Medulla oblongata (tissue), 1 donor: ENCODE results near the gene IFNGR2.
"Not testable (repeated sequence)": the region's sequence is repeated elsewhere in the genome, so short reads cannot be mapped to it uniquely, and the experiment has no call there.

Experiments used
- DNase-seq: peaks from one replicate; pipeline ENCODE4 v3.0.0-alpha.2; 2015; ENCODE audit errors: extremely low spot score

Gene IFNGR2

GRCh38 chr21:33377221-33377920 is 25.8 kb upstream of the IFNGR2 start:
- peak; percentile 40 for DNase-seq

GRCh38 chr21:33378081-33378480 is 25.1 kb upstream of the IFNGR2 start:
- no peak for DNase-seq

GRCh38 chr21:33379934-33380333 is 23.3 kb upstream of the IFNGR2 start:
- peak; percentile 67 for DNase-seq

GRCh38 chr21:33380483-33380998 is 22.7 kb upstream of the IFNGR2 start:
- DNase-seq, result peak; percentile 89

- not testable (repeated sequence) for DNase-seq
Observed at GRCh38 chr21:33381381-33381780, 21.8 kb upstream of the IFNGR2 start.

- peak; percentile 52 for DNase-seq
Observed at GRCh38 chr21:33383056-33383888, 19.9 kb upstream of the IFNGR2 start.

- DNase-seq, result no peak
Observed at GRCh38 chr21:33384841-33385331, 18.3 kb upstream of the IFNGR2 start.

GRCh38 chr21:33386222-33386784 is 16.9 kb upstream of the IFNGR2 start:
- no peak for DNase-seq

- no peak for DNase-seq
Observed at GRCh38 chr21:33387294-33387693, 15.9 kb upstream of the IFNGR2 start.

GRCh38 chr21:33388188-33388587 is 15.0 kb upstream of the IFNGR2 start:
- no peak for DNase-seq

GRCh38 chr21:33390479-33390878 is 12.7 kb upstream of the IFNGR2 start:
- DNase-seq, result no peak

GRCh38 chr21:33391656-33392055 is 11.6 kb upstream of the IFNGR2 start:
- no peak for DNase-seq

GRCh38 chr21:33392284-33392985 is 10.8 kb upstream of the IFNGR2 start:
- DNase-seq, result no peak

GRCh38 chr21:33393348-33393747 is 9.9 kb upstream of the IFNGR2 start:
- no peak for DNase-seq

GRCh38 chr21:33394260-33394659 is 9.0 kb upstream of the IFNGR2 start:
- DNase-seq, result peak; percentile 77

GRCh38 chr21:33395891-33396331 is 7.3 kb upstream of the IFNGR2 start:
- no peak for DNase-seq

GRCh38 chr21:33396436-33396835 is 6.8 kb upstream of the IFNGR2 start:
- DNase-seq, result no peak

GRCh38 chr21:33396951-33397350 is 6.3 kb upstream of the IFNGR2 start:
- DNase-seq, result no peak

- no peak for DNase-seq
Observed at GRCh38 chr21:33397717-33398116, 5.5 kb upstream of the IFNGR2 start.

GRCh38 chr21:33398361-33398760 is 4.9 kb upstream of the IFNGR2 start:
- DNase-seq, result no peak

- DNase-seq, result peak; percentile 46
Observed at GRCh38 chr21:33401630-33401992, 1.6 kb upstream of the IFNGR2 start.
